Gastroesophageal sphincter (tissue), 3 donors: Measurements from ENCODE around the gene RCBTB2.

ENCODE experiments used
- EP300 ChIP-seq: sonication (generic); formaldehyde crosslinking; IDR thresholded peaks from one replicate; pipeline ENCODE4 v1.6.1; 2017; ENCODE audit warnings: antibody characterized with exemption, mild to moderate bottlenecking
- POLR2A ChIP-seq, 2 donors: fragments of 450-650 bp; IDR thresholded peaks; one replicate each; pipeline ENCODE4 v1.6.1; 2017; ENCODE audit warnings: antibody characterized with exemption in 2 of 2, mild to moderate bottlenecking in 2 of 2, moderate library complexity in 1 of 2
- TF ChIP-seq, protein P1 (sequence below), 4 experiments: fragments of 200-600 bp in 2 of 4; fragments of 450-650 bp in 2 of 4; sonication (generic) in 1 of 4; IDR thresholded peaks; one replicate each; pipeline ENCODE4 v1.5.1; 2017 to 2019; ENCODE audit warnings: antibody characterized with exemption in 4 of 4, mild to moderate bottlenecking in 2 of 4, moderate library complexity in 2 of 4

DNA sequence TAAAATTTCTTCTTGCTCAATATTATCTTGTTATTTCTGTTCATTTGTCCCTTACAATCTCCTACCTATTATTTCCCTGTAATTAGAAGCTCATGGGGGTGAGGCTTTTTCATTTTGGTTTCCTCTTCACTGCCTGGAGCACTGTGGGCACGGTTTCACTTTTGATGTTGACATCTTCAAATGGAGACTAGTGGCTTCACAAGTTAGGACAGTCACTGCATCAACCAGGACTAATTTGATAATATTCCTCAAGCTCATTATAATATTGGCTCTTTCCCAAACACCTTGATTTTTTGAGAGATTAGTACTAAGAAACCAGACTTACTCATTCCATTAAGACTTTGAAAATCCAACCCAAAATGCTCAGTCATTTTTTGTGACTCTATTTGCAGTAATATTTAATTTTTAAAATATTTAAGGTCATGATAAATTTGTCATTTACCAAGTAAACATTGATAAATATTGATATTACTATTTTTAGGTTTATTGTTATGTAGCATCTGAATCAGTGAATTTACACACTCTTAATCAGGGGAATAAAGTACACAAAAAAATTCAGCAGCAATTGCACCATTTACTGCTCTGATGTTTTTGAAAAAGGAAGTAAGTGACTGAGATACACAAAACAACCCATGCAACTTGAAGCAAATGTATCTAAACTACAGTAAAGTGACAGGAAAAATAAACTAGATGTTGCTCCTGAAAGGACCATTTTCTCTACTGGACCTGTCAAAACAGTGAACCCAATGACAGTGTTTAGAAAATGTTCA lies 28.8 kb upstream of the RCBTB2 start:
- TF ChIP-seq POLR2A (IDR thresholded peaks at IDR 0.05) (no peak), EP300 (no peak)
- TF ChIP-seq, protein P1, sequence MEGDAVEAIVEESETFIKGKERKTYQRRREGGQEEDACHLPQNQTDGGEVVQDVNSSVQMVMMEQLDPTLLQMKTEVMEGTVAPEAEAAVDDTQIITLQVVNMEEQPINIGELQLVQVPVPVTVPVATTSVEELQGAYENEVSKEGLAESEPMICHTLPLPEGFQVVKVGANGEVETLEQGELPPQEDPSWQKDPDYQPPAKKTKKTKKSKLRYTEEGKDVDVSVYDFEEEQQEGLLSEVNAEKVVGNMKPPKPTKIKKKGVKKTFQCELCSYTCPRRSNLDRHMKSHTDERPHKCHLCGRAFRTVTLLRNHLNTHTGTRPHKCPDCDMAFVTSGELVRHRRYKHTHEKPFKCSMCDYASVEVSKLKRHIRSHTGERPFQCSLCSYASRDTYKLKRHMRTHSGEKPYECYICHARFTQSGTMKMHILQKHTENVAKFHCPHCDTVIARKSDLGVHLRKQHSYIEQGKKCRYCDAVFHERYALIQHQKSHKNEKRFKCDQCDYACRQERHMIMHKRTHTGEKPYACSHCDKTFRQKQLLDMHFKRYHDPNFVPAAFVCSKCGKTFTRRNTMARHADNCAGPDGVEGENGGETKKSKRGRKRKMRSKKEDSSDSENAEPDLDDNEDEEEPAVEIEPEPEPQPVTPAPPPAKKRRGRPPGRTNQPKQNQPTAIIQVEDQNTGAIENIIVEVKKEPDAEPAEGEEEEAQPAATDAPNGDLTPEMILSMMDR (IDR thresholded peaks at IDR 0.05): no peak
